SK-N-DZ (cell line): ENCODE data around the gene ERBB3.

Source experiments
- DNase-seq: peaks from one replicate; pipeline ENCODE4 v3.0.0-alpha.2; 2015; ENCODE audit warnings: low spot score

ERBB3 gene

GRCh38 chr12:56130876-56131275, 50.9 kb downstream of the ERBB3 start:
- DNase-seq, result no peak

- DNase-seq, result no peak
Measured at GRCh38 chr12:56134897-56135296, 54.9 kb downstream of the ERBB3 start.

- DNase-seq, result no peak
Measured at GRCh38 chr12:56137853-56138571, 58.0 kb downstream of the ERBB3 start.

GRCh38 chr12:56141946-56142784, 62.2 kb downstream of the ERBB3 start:
- no peak for DNase-seq

GRCh38 chr12:56143217-56143616, 63.3 kb downstream of the ERBB3 start:
- DNase-seq, result no peak

GRCh38 chr12:56143870-56144269, 63.9 kb downstream of the ERBB3 start:
- DNase-seq, result no peak

GRCh38 chr12:56145217-56145616, 65.3 kb downstream of the ERBB3 start:
- DNase-seq, result no peak

GRCh38 chr12:56146492-56147460, 66.8 kb downstream of the ERBB3 start:
- no peak for DNase-seq

GRCh38 chr12:56150563-56150962, 70.6 kb downstream of the ERBB3 start:
- no peak for DNase-seq

GRCh38 chr12:56151672-56152131, 71.7 kb downstream of the ERBB3 start:
- peak; percentile 63 for DNase-seq

GRCh38 chr12:56152132-56152755, 72.3 kb downstream of the ERBB3 start, which contains the start of gene MYL6B:
TSS of gene MYL6B (plus strand) at chr12:56152587. CDS start at chr12:56153919, 1,332 bp downstream.
- peak; percentile 90 for DNase-seq
